Body of pancreas (tissue), 4 donors: Measurements from ENCODE around the gene PLCG2.

Experiments used
- CTCF ChIP-seq, 7 experiments: fragments of 450-650 bp in 4 of 7; fragments of 200-600 bp in 3 of 7; sonication (generic) in 3 of 7; IDR thresholded peaks; one replicate each; pipeline ENCODE4 v1.5.1; 2016 to 2019; ENCODE audit warnings: antibody characterized with exemption in 7 of 7
- POLR2A ChIP-seq, 3 donors: fragments of 450-650 bp; IDR thresholded peaks; one replicate each; pipeline ENCODE4 v1.6.1; 2016; ENCODE audit warnings: antibody characterized with exemption in 3 of 3, mild to moderate bottlenecking in 2 of 3

GRCh38 chr16:81826523-81826922 is 47.4 kb downstream of the PLCG2 start:
- no peak for TF ChIP-seq CTCF (IDR thresholded peaks at IDR 0.05)
- TF ChIP-seq POLR2A (IDR thresholded peaks at IDR 0.05), result no peak
